ENCODE data around the gene AFF3. TPM values are rescaled to one million over a fixed set of nuclear protein-coding genes. Genes with fewer than 3 reads are reported as not detected.

AFF3 gene
- total RNA-seq, 1 experiment from 2014 or later = 0.61 TPM

GRCh38 chr2:99600981-99601651 is 541.3 kb downstream of the AFF3 start:
- CTCF ChIA-PET = no interaction called here
- no peak for TF ChIP-seq SRF (IDR thresholded peaks at IDR 0.05; ENCODE audit: low read depth)
- TF ChIP-seq ELF1 (IDR thresholded peaks at IDR 0.05; ENCODE audit: borderline replicate concordance, low read depth) = no peak
- no peak for TF ChIP-seq SIN3A (IDR thresholded peaks at IDR 0.05; ENCODE audit: low read depth)
- TF ChIP-seq TCF7L2 (IDR thresholded peaks at IDR 0.05; ENCODE audit: borderline replicate concordance, extremely low read depth, insufficient read depth, insufficient read length) = no peak
- TF ChIP-seq CBX3 (IDR thresholded peaks at IDR 0.05; ENCODE audit: low read depth) = no peak
- no peak for TF ChIP-seq SP1 (IDR thresholded peaks at IDR 0.05; ENCODE audit: low read depth)
- no peak for TF ChIP-seq CTCF (IDR thresholded peaks at IDR 0.05 in 2 of 3, conservative IDR thresholded peaks at IDR 0.05 in 1 of 3; ENCODE audit: borderline replicate concordance in 1 of 3, insufficient read depth in 1 of 3, low read depth in 2 of 3, low read length in 2 of 3)
- no peak for TF ChIP-seq RAD21 (IDR thresholded peaks at IDR 0.05; ENCODE audit: low read depth)
- no peak for TF ChIP-seq JUND (IDR thresholded peaks at IDR 0.05)
- no peak for TF ChIP-seq FOSL1 (IDR thresholded peaks at IDR 0.05; ENCODE audit: low read depth)
- no peak for TF ChIP-seq CEBPB (IDR thresholded peaks at IDR 0.05; ENCODE audit: low read depth)
- no peak for TF ChIP-seq REST (IDR thresholded peaks at IDR 0.05; ENCODE audit: low read depth)
- TF ChIP-seq MAX (IDR thresholded peaks at IDR 0.05) = no peak
- TF ChIP-seq ZBTB33 (IDR thresholded peaks at IDR 0.05; ENCODE audit: extremely low read depth, insufficient replicate concordance, low read length) = no peak
- TF ChIP-seq POLR2AphosphoS5 (IDR thresholded peaks at IDR 0.05; ENCODE audit: low read depth, low read length) = no peak
- no peak for TF ChIP-seq EGR1 (IDR thresholded peaks at IDR 0.05; ENCODE audit: low read depth)
- no peak for TF ChIP-seq YY1 (IDR thresholded peaks at IDR 0.05; ENCODE audit: extremely low read depth, insufficient replicate concordance, low read depth, low read length)
- no peak for TF ChIP-seq ZFX (IDR thresholded peaks at IDR 0.05)

More at GRCh38 chr2:99600981-99601651, 541.3 kb downstream of the AFF3 start:
- DNase-seq (ENCODE audit: low read depth, low spot score) (no peak), ATAC-seq (no peak)
- H2AFZ ChIP-seq (ENCODE audit: low read depth, low read length, poor library complexity, severe bottlenecking) = no peak overlapping the region
- no peaks in the 10 kb centered on the region for H4K20me1 ChIP-seq (ENCODE audit: insufficient read depth)
- H3K9me2 ChIP-seq (ENCODE audit: insufficient read depth) = no peaks in the 10 kb centered on the region
- intact Hi-C loops (cut with micrococcal nuclease) = no loop called here
- RAD21 ChIA-PET (ENCODE audit: low non-redundant PET in 1 of 2, low total read pairs in 2 of 2, uncharacterized antibody in 2 of 2, unreplicated experiment in 2 of 2) = no interaction called here
- no peaks in the 10 kb centered on the region for H3K36me3 ChIP-seq (ENCODE audit: control insufficient read depth in 1 of 2, insufficient read depth in 2 of 2, low read length in 2 of 2)
- H3K9me3 ChIP-seq (ENCODE audit: control insufficient read depth in 1 of 2, insufficient read depth in 1 of 2, low read depth in 1 of 2, low read length in 2 of 2) = no peaks in the 10 kb centered on the region
- peaks cover 57% of the 10 kb centered on the region for H3K27me3 ChIP-seq (ENCODE audit: insufficient read depth, low read length)
- H3K4me1 ChIP-seq (ENCODE audit: control insufficient read depth in 1 of 2, insufficient read depth in 2 of 2, low read length in 2 of 2) = peaks cover 2 to 4% of the 10 kb centered on the region in 2 experiments; a peak in 1 of 4 replicates
- BruUV-seq (replicated peaks) = no TSS peak
- no peak overlapping the region for H3K4me3 ChIP-seq (replicated peaks in 1 of 2; ENCODE audit: low read depth in 1 of 2, low read length in 2 of 2)
- no peak overlapping the region for H3K4me2 ChIP-seq (ENCODE audit: low read length)
- no peak overlapping the region for H3K9ac ChIP-seq (ENCODE audit: low read length)
- H3K79me2 ChIP-seq (ENCODE audit: insufficient read depth, low read length) = no peaks in the 10 kb centered on the region
- H3K27ac ChIP-seq (ENCODE audit: low read depth, low read length) = no peak overlapping the region
- POLR2A ChIA-PET = no interaction called here

All from HCT116 (cell line).